ENCODE data around the gene TAS2R41.

Gene TAS2R41

GRCh38 chr7:143477501-143478150, at the start of gene TAS2R41:
Gene TAS2R41 (plus strand): TSS chr7:143477873. CDS start chr7:143477873, 0 bp downstream.
- in situ Hi-C loops (cut with MboI; ENCODE audit: low sequenced_read_pairs) = no loop called here

GRCh38 chr7:143429770-143430698, 47.6 kb upstream of the TAS2R41 start:
- in situ Hi-C loops (cut with MboI; ENCODE audit: low sequenced_read_pairs) = no loop called here

GRCh38 chr7:143431109-143431508, 46.6 kb upstream of the TAS2R41 start:
- in situ Hi-C loops (cut with MboI; ENCODE audit: low sequenced_read_pairs) = no loop called here

DNA sequence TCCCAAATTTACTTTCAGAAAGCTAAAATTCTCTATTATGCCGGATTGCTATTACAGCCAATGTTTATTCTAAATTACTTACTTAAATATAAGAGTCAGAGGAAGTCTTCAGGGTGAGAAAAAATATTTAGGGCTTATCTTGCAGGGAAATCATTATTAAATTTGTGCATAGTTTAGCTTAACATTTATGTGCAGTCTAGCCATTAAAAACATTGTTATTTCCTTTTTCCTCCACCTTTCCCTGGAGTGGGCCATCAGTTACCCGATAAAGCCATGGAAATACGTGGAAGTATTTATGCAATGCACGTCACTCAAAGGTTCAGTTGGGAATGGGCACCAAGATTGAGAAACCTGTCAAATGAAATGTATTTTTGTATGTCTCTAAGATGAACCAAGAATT, 43.9 kb upstream of the TAS2R41 start:
- in situ Hi-C loops (cut with MboI; ENCODE audit: low sequenced_read_pairs) = no loop called here

DNA sequence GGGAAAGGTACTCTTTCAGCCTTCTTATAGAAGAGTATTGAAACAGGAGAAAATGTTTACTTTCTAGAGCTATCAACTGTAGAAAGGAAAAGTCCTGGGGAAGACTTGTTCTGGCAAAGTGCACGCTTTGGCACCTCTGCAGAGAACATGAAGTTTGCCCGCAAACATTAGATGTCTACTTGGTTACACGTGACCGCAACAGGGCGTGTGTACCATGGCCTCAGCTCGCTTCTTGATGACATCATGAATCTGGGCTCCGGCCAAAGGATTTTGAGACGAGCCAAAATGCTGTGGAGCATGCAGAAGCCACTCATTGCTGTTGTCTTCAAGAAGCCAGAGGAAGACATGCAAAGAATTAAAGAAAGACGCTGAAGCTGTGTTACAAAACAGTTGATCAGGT, 43.0 kb upstream of the TAS2R41 start:
- in situ Hi-C loops (cut with MboI; ENCODE audit: low sequenced_read_pairs) = no loop called here

- in situ Hi-C loops (cut with MboI; ENCODE audit: low sequenced_read_pairs) = no loop called here
Observed at GRCh38 chr7:143435266-143435665, 42.4 kb upstream of the TAS2R41 start.

DNA sequence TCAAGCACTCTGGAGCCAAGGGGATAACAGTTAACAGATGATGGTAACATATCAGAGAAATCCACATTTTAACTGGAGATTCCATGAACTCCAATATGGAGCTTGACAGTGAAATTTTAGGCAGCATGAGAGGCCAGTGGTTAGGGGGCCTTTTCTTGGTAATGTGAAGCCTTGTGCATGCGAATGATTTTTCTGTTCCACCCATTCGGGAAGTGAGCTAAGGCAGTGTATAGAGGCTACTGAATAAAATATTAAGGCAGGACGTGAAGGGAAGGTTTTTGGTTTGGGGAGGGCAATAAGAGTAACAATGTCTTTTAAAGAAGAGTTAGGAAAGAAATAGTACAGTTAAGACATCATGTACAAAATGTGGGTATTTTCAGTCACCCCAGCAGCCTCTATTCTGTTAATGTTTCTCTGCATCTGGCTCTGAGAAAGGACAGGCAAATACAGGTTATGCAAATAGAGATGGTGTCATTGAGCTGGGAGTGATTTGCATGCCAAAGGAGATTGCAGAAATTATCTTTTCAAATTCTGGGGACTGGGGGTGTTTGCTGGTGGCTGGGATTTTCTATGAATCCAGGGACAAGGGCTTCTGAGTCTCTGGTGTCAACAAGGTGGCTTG, 41.2 kb upstream of the TAS2R41 start:
- in situ Hi-C loops (cut with MboI; ENCODE audit: low sequenced_read_pairs) = no loop called here

GRCh38 chr7:143437578-143437977, 40.1 kb upstream of the TAS2R41 start:
- in situ Hi-C loops (cut with MboI; ENCODE audit: low sequenced_read_pairs) = no loop called here

DNA sequence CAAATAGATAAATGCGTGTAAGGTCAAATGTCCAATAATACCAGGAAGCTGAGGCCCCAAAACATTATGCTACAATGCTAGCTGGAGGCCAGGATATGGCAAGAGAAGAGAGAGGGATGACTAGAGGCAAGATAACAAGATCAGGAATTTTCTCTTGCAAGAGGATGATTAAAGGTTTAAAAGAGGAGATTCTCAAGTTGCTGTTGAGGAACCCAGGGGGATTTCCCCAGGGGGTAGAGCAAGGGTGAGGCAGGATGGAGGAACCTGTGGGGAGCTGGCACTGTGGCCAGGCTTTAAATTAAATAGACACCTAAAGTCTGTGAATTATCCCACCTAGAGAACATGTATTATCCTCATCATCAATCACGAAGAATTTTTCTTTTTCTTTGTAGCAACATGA, 37.8 kb upstream of the TAS2R41 start:
- in situ Hi-C loops (cut with MboI; ENCODE audit: low sequenced_read_pairs) = no loop called here

DNA sequence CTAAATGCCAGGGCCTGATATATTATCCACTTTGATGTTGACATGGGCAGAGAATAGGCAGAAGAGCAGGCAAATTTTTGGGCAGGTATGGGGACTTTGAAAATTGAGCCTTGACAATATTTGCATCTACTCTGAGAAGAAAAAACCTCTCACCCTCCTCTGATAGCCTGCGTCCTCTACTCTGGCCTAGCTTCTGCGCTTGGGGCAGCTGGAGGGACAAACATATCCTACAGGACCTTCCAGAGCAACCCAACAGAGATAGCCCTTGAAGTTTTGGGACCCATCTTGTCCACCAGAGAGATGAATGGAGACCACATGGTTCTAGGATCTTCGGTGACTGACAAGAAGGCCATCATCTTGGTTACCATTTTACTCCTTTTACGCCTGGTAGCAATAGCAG, 34.5 kb upstream of the TAS2R41 start, which contains the start of gene TAS2R60:
Gene TAS2R60, plus strand, starts transcription at position 301 of the 400 bp plus-strand sequence. Its CDS starts 0 bp downstream, at position 301.
- in situ Hi-C loops (cut with MboI; ENCODE audit: low sequenced_read_pairs) = no loop called here

- in situ Hi-C loops (cut with MboI; ENCODE audit: low sequenced_read_pairs) = no loop called here
Observed at GRCh38 chr7:143444063-143444782, 33.5 kb upstream of the TAS2R41 start.

GRCh38 chr7:143444785-143445184, 32.9 kb upstream of the TAS2R41 start:
- in situ Hi-C loops (cut with MboI; ENCODE audit: low sequenced_read_pairs) = no loop called here

- in situ Hi-C loops (cut with MboI; ENCODE audit: low sequenced_read_pairs) = no loop called here
Observed at GRCh38 chr7:143447466-143447865, 30.2 kb upstream of the TAS2R41 start.

GRCh38 chr7:143448429-143448828, 29.2 kb upstream of the TAS2R41 start:
- in situ Hi-C loops (cut with MboI; ENCODE audit: low sequenced_read_pairs) = no loop called here

DNA sequence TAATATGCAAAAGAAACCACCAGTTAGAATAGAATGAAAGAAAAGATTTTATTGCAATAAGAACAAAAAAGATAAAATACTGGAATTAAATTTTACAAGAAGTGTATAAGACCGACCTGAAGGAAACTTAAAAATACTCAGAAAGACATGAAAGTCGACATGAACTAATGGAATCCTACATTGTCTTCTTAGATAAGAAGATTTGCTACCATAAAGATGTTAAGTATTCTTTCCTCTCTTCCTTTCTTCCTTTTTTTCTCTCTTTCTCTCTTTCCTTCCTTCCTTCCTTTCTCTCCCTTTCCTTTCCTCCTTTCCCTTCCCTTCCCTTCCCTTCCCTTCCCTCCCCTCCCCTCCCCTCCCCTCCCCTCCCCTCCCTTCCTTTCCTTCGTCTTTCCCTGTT, 27.9 kb upstream of the TAS2R41 start:
- in situ Hi-C loops (cut with MboI; ENCODE audit: low sequenced_read_pairs) = no loop called here

DNA sequence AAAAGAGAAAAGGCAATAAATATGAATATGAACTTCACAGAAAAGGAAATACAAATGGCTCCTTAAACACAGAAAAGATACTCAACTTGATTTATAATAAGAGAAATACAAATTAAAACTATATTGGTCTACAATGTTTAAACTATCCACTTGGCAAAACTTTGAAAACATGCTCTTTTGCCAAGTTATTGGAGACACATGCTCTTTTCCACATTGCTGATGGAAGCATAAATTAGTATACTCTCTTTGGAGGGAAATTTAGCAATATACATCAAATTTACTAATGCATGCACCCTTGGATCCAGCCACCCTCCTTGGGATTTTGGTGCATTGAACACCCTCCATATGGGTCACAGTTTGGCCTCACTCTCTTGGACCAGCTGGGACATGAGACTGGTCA, 26.6 kb upstream of the TAS2R41 start:
- in situ Hi-C loops (cut with MboI; ENCODE audit: low sequenced_read_pairs) = no loop called here

DNA sequence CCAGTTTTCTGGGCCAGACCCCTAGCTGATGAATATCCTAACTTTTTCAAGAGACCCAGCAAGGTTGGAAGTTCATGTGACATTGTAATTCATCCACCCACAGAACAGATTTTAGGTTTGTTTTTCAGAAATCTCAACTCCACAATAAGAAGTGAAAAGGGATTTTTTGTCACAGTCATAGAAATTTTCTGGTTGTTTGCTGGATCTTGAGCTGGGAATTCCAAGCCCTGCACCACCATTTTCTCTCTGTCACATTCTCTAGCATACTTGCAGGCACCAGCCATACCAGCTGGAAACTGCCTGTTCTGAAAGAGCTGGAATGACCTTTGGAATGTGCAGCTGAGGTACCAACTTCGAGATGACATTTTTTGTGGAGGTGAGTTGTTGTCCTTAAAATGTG, 25.9 kb upstream of the TAS2R41 start:
- in situ Hi-C loops (cut with MboI; ENCODE audit: low sequenced_read_pairs) = no loop called here

- in situ Hi-C loops (cut with MboI; ENCODE audit: low sequenced_read_pairs) = no loop called here
Observed at GRCh38 chr7:143452495-143452894, 25.2 kb upstream of the TAS2R41 start.

DNA sequence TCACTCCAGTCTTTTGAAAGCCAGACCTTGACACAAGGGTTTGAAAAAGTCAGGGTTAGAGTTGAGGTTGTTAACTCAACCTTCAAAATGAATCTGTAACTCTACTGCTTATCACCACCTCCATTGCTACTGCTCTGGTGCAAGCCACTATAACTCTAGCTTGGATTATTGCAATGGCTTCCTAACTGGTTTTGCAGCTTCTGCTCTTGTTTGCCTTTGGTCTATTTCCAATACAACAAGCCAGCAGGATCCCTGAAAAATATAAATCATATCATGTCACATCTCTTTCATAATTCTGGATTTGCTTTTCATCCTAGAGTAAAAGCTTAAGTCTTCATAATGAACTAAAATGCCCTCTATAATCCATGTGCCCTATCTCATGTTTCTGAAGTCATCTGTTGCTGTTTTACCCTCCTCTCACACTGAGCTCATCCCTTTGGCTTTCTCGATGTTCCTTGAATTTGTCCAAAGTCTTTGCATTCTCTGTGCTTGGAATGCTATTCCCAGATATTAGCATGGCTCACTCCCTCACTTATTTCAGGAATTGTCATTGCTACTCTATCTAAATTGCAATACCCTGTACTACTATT, 23.5 kb upstream of the TAS2R41 start:
- in situ Hi-C loops (cut with MboI; ENCODE audit: low sequenced_read_pairs) = no loop called here

GRCh38 chr7:143455491-143455890, 22.2 kb upstream of the TAS2R41 start:
- in situ Hi-C loops (cut with MboI; ENCODE audit: low sequenced_read_pairs) = no loop called here

DNA sequence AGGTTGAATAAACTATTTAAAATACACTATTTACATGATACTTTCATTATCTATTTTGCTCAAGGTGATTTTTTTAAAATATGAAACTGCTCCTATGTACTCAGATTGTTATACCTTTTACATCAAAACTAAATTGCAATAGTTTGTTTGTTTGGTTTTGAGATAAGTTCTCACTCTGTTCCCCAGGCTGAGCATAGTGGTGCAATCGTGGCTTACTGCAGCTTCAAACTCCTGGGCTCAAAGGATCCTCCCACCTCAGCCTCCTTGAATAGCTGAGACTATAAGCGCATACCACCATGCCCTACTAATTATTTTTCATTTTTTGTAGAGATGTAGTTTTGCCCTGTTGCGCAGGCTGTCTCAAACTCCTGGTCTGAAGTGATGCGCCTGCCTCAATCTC, 21.7 kb upstream of the TAS2R41 start:
- in situ Hi-C loops (cut with MboI; ENCODE audit: low sequenced_read_pairs) = no loop called here
